HL-60 (cell line): ENCODE results near the gene LAMA2.

ENCODE experiments used
- DNase-seq, 2 experiments: peaks; one replicate each; pipeline ENCODE4 v3.0.0-alpha.2; 2010 to 2020; ENCODE audit warnings: low read depth in 1 of 2, low spot score in 1 of 2
- H3K27ac ChIP-seq: fragments of 250-450 bp; sonication (Bioruptor Pico); replicated peaks from 2 replicates; pipeline ENCODE4 v1.5.1; 2020; ENCODE audit warnings: mild to moderate bottlenecking, moderate library complexity
- H3K27me3 ChIP-seq: fragments of 250-450 bp; sonication (Bioruptor Pico); 2 replicates; pipeline ENCODE4 v1.5.1; 2021; ENCODE audit warnings: mild to moderate bottlenecking, moderate library complexity; ENCODE audit not compliant: insufficient read depth, poor library complexity, severe bottlenecking
- H3K4me3 ChIP-seq: replicated peaks from 2 replicates; pipeline ENCODE4 v1.5.1; 2011; ENCODE audit warnings: mild to moderate bottlenecking, control low read depth, low read length; ENCODE audit not compliant: insufficient read depth
- GABPA ChIP-seq: IDR thresholded peaks from 2 replicates; pipeline ENCODE4 v1.6.1; 2012; ENCODE audit warnings: low read depth
- POLR2AphosphoS5 ChIP-seq: IDR thresholded peaks from 2 replicates; pipeline ENCODE4 v1.6.1; 2012; ENCODE audit warnings: low read depth
- SPI1 ChIP-seq: IDR thresholded peaks from 2 replicates; pipeline ENCODE4 v1.6.1; 2012; ENCODE audit warnings: low read depth, mild to moderate bottlenecking, borderline replicate concordance
- TF ChIP-seq, protein P1 (sequence below): IDR thresholded peaks from 2 replicates; pipeline ENCODE4 v1.6.1; 2012; ENCODE audit warnings: low read depth; ENCODE audit not compliant: insufficient replicate concordance
- TF ChIP-seq, protein P2 (sequence below): IDR thresholded peaks from one replicate; pipeline ENCODE4 v1.5.1; 2011; ENCODE audit warnings: low read length, control low read depth, inconsistent platforms; ENCODE audit not compliant: insufficient read depth

The LAMA2 gene

DNA sequence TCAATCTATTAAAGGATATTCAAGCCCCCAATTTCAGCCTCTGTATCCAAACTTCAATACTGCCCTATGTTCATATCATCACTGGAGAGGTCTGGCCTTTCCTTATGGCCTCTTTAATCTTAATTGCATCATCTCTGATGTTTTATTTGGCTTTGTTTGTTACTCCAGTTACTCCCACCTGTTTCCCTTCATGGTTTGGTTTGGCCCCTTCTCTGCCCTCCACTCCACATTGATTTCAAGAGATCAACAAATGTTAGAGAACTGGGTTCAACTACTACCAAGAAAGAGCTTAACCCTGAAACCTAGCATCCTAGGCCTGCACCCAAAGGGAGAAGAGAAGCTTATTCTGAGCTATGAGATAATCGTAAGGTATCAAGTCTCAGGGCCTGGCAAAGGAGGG is 221.6 kb downstream of the LAMA2 start:
- no peak for DNase-seq
- TF ChIP-seq, protein P1, sequence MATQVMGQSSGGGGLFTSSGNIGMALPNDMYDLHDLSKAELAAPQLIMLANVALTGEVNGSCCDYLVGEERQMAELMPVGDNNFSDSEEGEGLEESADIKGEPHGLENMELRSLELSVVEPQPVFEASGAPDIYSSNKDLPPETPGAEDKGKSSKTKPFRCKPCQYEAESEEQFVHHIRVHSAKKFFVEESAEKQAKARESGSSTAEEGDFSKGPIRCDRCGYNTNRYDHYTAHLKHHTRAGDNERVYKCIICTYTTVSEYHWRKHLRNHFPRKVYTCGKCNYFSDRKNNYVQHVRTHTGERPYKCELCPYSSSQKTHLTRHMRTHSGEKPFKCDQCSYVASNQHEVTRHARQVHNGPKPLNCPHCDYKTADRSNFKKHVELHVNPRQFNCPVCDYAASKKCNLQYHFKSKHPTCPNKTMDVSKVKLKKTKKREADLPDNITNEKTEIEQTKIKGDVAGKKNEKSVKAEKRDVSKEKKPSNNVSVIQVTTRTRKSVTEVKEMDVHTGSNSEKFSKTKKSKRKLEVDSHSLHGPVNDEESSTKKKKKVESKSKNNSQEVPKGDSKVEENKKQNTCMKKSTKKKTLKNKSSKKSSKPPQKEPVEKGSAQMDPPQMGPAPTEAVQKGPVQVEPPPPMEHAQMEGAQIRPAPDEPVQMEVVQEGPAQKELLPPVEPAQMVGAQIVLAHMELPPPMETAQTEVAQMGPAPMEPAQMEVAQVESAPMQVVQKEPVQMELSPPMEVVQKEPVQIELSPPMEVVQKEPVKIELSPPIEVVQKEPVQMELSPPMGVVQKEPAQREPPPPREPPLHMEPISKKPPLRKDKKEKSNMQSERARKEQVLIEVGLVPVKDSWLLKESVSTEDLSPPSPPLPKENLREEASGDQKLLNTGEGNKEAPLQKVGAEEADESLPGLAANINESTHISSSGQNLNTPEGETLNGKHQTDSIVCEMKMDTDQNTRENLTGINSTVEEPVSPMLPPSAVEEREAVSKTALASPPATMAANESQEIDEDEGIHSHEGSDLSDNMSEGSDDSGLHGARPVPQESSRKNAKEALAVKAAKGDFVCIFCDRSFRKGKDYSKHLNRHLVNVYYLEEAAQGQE = no peak
- no peak for TF ChIP-seq POLR2AphosphoS5
- TF ChIP-seq, protein P2, sequence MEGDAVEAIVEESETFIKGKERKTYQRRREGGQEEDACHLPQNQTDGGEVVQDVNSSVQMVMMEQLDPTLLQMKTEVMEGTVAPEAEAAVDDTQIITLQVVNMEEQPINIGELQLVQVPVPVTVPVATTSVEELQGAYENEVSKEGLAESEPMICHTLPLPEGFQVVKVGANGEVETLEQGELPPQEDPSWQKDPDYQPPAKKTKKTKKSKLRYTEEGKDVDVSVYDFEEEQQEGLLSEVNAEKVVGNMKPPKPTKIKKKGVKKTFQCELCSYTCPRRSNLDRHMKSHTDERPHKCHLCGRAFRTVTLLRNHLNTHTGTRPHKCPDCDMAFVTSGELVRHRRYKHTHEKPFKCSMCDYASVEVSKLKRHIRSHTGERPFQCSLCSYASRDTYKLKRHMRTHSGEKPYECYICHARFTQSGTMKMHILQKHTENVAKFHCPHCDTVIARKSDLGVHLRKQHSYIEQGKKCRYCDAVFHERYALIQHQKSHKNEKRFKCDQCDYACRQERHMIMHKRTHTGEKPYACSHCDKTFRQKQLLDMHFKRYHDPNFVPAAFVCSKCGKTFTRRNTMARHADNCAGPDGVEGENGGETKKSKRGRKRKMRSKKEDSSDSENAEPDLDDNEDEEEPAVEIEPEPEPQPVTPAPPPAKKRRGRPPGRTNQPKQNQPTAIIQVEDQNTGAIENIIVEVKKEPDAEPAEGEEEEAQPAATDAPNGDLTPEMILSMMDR = no peak
- TF ChIP-seq GABPA = no peak
- TF ChIP-seq SPI1 = no peak
- Histone ChIP-seq H3K27me3 (no peaks in the 10 kb centered on the region), H3K4me3 (no peak overlapping the region), H3K27ac (no peak overlapping the region)

DNA sequence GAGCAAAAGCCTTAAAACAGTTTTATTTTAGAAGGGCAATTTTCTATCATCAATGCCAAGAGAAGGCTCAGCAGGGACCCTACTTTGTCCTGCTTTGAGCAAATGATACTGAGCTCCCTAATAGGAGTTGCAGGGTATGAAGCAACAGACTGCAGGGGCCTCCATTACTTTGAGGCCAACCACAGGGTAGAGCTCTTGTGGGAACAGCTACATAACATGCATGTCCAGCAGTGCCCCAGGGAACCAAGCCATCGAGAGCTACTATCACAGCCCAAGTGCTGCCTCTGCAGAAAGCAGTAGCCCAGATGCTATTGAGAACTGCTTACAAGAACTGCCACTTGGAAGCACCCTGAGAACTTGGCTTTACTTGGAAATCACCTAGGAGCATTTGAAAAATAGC is 222.1 kb downstream of the LAMA2 start:
- H3K27ac ChIP-seq = no peak overlapping the region
- DNase-seq = no peak
- H3K4me3 ChIP-seq = no peak overlapping the region
- no peak for TF ChIP-seq POLR2AphosphoS5
- no peak for TF ChIP-seq GABPA
- TF ChIP-seq SPI1 = no peak
- TF ChIP-seq, protein P1 = no peak
- TF ChIP-seq, protein P2 = no peak
- H3K27me3 ChIP-seq = no peaks in the 10 kb centered on the region

DNA sequence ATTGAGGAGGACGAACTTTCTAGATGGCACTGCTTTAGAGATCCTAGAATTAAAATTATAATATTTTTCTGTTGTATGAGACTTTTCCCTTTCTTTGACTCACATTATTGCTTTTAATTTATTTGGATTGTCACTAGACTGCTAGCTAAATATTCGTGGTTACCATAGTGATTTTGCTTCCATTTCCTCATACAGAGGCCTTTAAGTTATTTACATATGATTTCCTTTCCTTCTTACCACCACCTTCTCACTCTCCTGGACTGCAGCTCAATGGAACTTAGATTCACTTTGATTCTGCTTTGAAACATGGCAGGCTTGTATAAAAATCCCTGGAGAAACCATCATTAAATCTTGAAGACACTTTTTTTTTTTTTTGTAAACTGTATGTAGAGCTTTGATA is 222.9 kb downstream of the LAMA2 start:
- no peak overlapping the region for H3K27ac ChIP-seq
- H3K27me3 ChIP-seq = no peaks in the 10 kb centered on the region
- DNase-seq = no peak
- TF ChIP-seq SPI1 (no peak), POLR2AphosphoS5 (no peak), GABPA (no peak)
- TF ChIP-seq, protein P1 = no peak
- TF ChIP-seq, protein P2 = no peak
- H3K4me3 ChIP-seq = no peak overlapping the region
